Panc1 (cell line): ENCODE results near the gene PILRA.
"Not testable (repeated sequence)": the region's sequence is repeated elsewhere in the genome, so short reads cannot be mapped to it uniquely, and the experiment has no call there.

ENCODE experiments used
- CTCF ChIP-seq: fragments of 450-650 bp; IDR thresholded peaks from 2 replicates; pipeline ENCODE4 v1.5.1; 2017; ENCODE audit warnings: mild to moderate bottlenecking
- REST ChIP-seq, 2 experiments: IDR thresholded peaks; 2 replicates each; pipeline ENCODE4 v1.6.1; 2011 to 2012; ENCODE audit warnings: low read depth in 2 of 2, control low read depth in 1 of 2, low read length in 1 of 2, mild to moderate bottlenecking in 1 of 2, moderate library complexity in 1 of 2; ENCODE audit not compliant: insufficient read depth in 1 of 2

- not testable (repeated sequence) for TF ChIP-seq REST (IDR thresholded peaks at IDR 0.05; ENCODE audit: insufficient read depth in 1 of 2, low read depth in 2 of 2, low read length in 1 of 2); CTCF
Measured at GRCh38 chr7:100341286-100341685, 32.0 kb upstream of the PILRA start.
